Muscle layer of colon (tissue), 2 donors: ENCODE measurements around the gene PDILT.

Experiments used
- H3K27ac ChIP-seq: one replicate; pipeline ENCODE4 v1.7.0; 2013; ENCODE audit warnings: low read depth, mild to moderate bottlenecking, low read length, moderate library complexity
- H3K27me3 ChIP-seq, 2 donors: one replicate each; pipeline ENCODE4 v1.7.0; 2013; ENCODE audit warnings: low read length in 2 of 2, mild to moderate bottlenecking in 2 of 2; ENCODE audit not compliant: insufficient read depth in 2 of 2, control insufficient read depth in 1 of 2
- H3K36me3 ChIP-seq: one replicate; pipeline ENCODE4 v1.7.0; 2013; ENCODE audit warnings: mild to moderate bottlenecking, low read length; ENCODE audit not compliant: insufficient read depth
- H3K4me1 ChIP-seq: one replicate; pipeline ENCODE4 v1.7.0; 2013; ENCODE audit warnings: mild to moderate bottlenecking, low read length; ENCODE audit not compliant: insufficient read depth
- H3K4me3 ChIP-seq, 2 donors: one replicate each; pipeline ENCODE4 v1.7.0; 2013; ENCODE audit warnings: low read length in 2 of 2, low read depth in 1 of 2, mild to moderate bottlenecking in 1 of 2, moderate library complexity in 1 of 2
- H3K9ac ChIP-seq: one replicate; pipeline ENCODE4 v1.7.0; 2013; ENCODE audit warnings: low read length
- H3K9me3 ChIP-seq: one replicate; pipeline ENCODE4 v1.7.0; 2013; ENCODE audit warnings: mild to moderate bottlenecking, low read length
- donor health status: abdominal sarcoma.
- donor health status: Adenocarcinoma of cecum.

The PDILT gene

GRCh38 chr16:20401475-20402016 is 3.0 kb downstream of the PDILT start:
- H3K27me3 ChIP-seq: no peaks in the 10 kb centered on the region
- H3K9ac ChIP-seq: no peak overlapping the region
- no peaks in the 10 kb centered on the region for H3K36me3 ChIP-seq
- H3K4me1 ChIP-seq: no peaks in the 10 kb centered on the region
- no peak overlapping the region for H3K4me3 ChIP-seq
- no peak overlapping the region for H3K27ac ChIP-seq
- no peaks in the 10 kb centered on the region for H3K9me3 ChIP-seq

- Histone ChIP-seq H3K36me3 (no peaks in the 10 kb centered on the region), H3K27me3 (no peaks in the 10 kb centered on the region), H3K4me3 (no peak overlapping the region), H3K27ac (no peak overlapping the region), H3K9me3 (no peaks in the 10 kb centered on the region), H3K4me1 (no peaks in the 10 kb centered on the region), H3K9ac (no peak overlapping the region)
These were observed 3.5 kb downstream of the PDILT start for GRCh38 chr16:20401066-20401465.

- Histone ChIP-seq H3K9ac (no peak overlapping the region), H3K4me3 (no peak overlapping the region), H3K4me1 (peaks cover 5% of the 10 kb centered on the region), H3K36me3 (no peaks in the 10 kb centered on the region), H3K9me3 (no peaks in the 10 kb centered on the region), H3K27me3 (no peaks in the 10 kb centered on the region), H3K27ac (no peak overlapping the region)
These were observed 5.4 kb downstream of the PDILT start for GRCh38 chr16:20399185-20399584.

GRCh38 chr16:20398603-20399002 is 5.9 kb downstream of the PDILT start:
- H3K4me1 ChIP-seq: peaks cover 7% of the 10 kb centered on the region
- no peaks in the 10 kb centered on the region for H3K36me3 ChIP-seq
- H3K9me3 ChIP-seq: no peaks in the 10 kb centered on the region
- H3K27ac ChIP-seq: no peak overlapping the region
- no peak overlapping the region for H3K4me3 ChIP-seq
- H3K27me3 ChIP-seq: no peaks in the 10 kb centered on the region
- no peak overlapping the region for H3K9ac ChIP-seq

- Histone ChIP-seq H3K9me3 (no peaks in the 10 kb centered on the region), H3K4me1 (peaks cover 7% of the 10 kb centered on the region), H3K27me3 (no peaks in the 10 kb centered on the region), H3K4me3 (no peak overlapping the region), H3K36me3 (no peaks in the 10 kb centered on the region), H3K9ac (no peak overlapping the region), H3K27ac (no peak overlapping the region)
These were observed 7.0 kb downstream of the PDILT start for GRCh38 chr16:20397468-20398074.

- H3K9me3 ChIP-seq: no peaks in the 10 kb centered on the region
- H3K9ac ChIP-seq: no peak overlapping the region
- H3K36me3 ChIP-seq: no peaks in the 10 kb centered on the region
- H3K27me3 ChIP-seq: no peaks in the 10 kb centered on the region
- H3K4me3 ChIP-seq: no peak overlapping the region
- H3K27ac ChIP-seq: no peak overlapping the region
- peaks cover 7% of the 10 kb centered on the region for H3K4me1 ChIP-seq
These were observed 7.6 kb downstream of the PDILT start for GRCh38 chr16:20396846-20397467.

GRCh38 chr16:20395946-20396345 is 8.6 kb downstream of the PDILT start:
- no peak overlapping the region for H3K9ac ChIP-seq
- no peaks in the 10 kb centered on the region for H3K27me3 ChIP-seq
- H3K27ac ChIP-seq: no peak overlapping the region
- no peaks in the 10 kb centered on the region for H3K36me3 ChIP-seq
- H3K4me1 ChIP-seq: peaks cover 7% of the 10 kb centered on the region
- no peak overlapping the region for H3K4me3 ChIP-seq
- H3K9me3 ChIP-seq: no peaks in the 10 kb centered on the region

GRCh38 chr16:20393801-20394577 is 10.5 kb downstream of the PDILT start:
- H3K9ac ChIP-seq: no peak overlapping the region
- H3K27ac ChIP-seq: no peak overlapping the region
- H3K4me3 ChIP-seq: no peak overlapping the region

GRCh38 chr16:20391045-20391444 is 13.5 kb downstream of the PDILT start:
- Histone ChIP-seq H3K4me1 (peaks cover 7% of the 10 kb centered on the region), H3K36me3 (no peaks in the 10 kb centered on the region), H3K4me3 (no peak overlapping the region), H3K9me3 (no peaks in the 10 kb centered on the region), H3K27ac (no peak overlapping the region), H3K9ac (no peak overlapping the region), H3K27me3 (no peaks in the 10 kb centered on the region)

More at GRCh38 chr16:20393801-20394577, 10.5 kb downstream of the PDILT start:
- Histone ChIP-seq H3K36me3 (no peaks in the 10 kb centered on the region), H3K4me1 (peaks cover 7% of the 10 kb centered on the region), H3K9me3 (no peaks in the 10 kb centered on the region), H3K27me3 (no peaks in the 10 kb centered on the region)

GRCh38 chr16:20388854-20389253 is 15.7 kb downstream of the PDILT start:
- no peaks in the 10 kb centered on the region for H3K36me3 ChIP-seq
- H3K4me1 ChIP-seq: no peaks in the 10 kb centered on the region
- no peak overlapping the region for H3K27ac ChIP-seq
- H3K27me3 ChIP-seq: no peaks in the 10 kb centered on the region
- H3K4me3 ChIP-seq: no peak overlapping the region
- no peak overlapping the region for H3K9ac ChIP-seq
- no peaks in the 10 kb centered on the region for H3K9me3 ChIP-seq

- Histone ChIP-seq H3K27ac (no peak overlapping the region), H3K27me3 (no peaks in the 10 kb centered on the region), H3K4me3 (no peak overlapping the region), H3K9ac (no peak overlapping the region), H3K4me1 (no peaks in the 10 kb centered on the region), H3K36me3 (no peaks in the 10 kb centered on the region), H3K9me3 (no peaks in the 10 kb centered on the region)
These were observed 16.6 kb downstream of the PDILT start for GRCh38 chr16:20387978-20388377.
